CD4-positive, alpha-beta memory T cell (primary cell): ENCODE data around the gene PYURF. TPM values are rescaled to one million over a fixed set of nuclear protein-coding genes. Genes with fewer than 3 reads are reported as not detected.

Experiments used
- CTCF ChIA-PET: fragments of 350-600 bp; sonication (Branson Sonifier 250); formaldehyde crosslinking; loops from one replicate; lab custom pipeline; 2021; ENCODE audit warnings: inconsistent platforms; ENCODE audit not compliant: partially characterized antibody; lab: Charles Lee
- POLR2A ChIA-PET: fragments of 350-600 bp; sonication (Branson Sonifier 250); formaldehyde crosslinking; loops from one replicate; lab custom pipeline; 2021; ENCODE audit not compliant: partially characterized antibody; lab: Charles Lee
- DNase-seq, 5 donors: peaks; one replicate each; pipeline versions ENCODE4 v3.0.0 to v3.0.0-alpha.2; 2020 to 2022; ENCODE audit warnings: mixed read lengths in 1 of 5
- H3K27ac ChIP-seq: one replicate; pipeline ENCODE4 v1.7.0; 2013; ENCODE audit warnings: low read depth, low read length
- H3K27me3 ChIP-seq: 2 replicates; pipeline ENCODE4 v1.7.0; 2013; ENCODE audit warnings: mild to moderate bottlenecking, low read length, moderate library complexity; ENCODE audit not compliant: insufficient read depth
- H3K36me3 ChIP-seq: 2 replicates; pipeline ENCODE4 v1.7.0; 2013; ENCODE audit warnings: mild to moderate bottlenecking, low read length, moderate library complexity; ENCODE audit not compliant: insufficient read depth
- H3K4me1 ChIP-seq: 2 replicates; pipeline ENCODE4 v1.7.0; 2013; ENCODE audit warnings: mild to moderate bottlenecking, low read length, moderate library complexity; ENCODE audit not compliant: insufficient read depth
- H3K4me3 ChIP-seq, 2 donors: one replicate each; pipeline ENCODE4 v1.7.0; 2013; ENCODE audit warnings: low read length in 2 of 2, mild to moderate bottlenecking in 1 of 2
- H3K9me3 ChIP-seq, 2 donors: one replicate each; pipeline ENCODE4 v1.7.0; 2013; ENCODE audit warnings: low read length in 2 of 2, control low read depth in 1 of 2; ENCODE audit not compliant: control insufficient read depth in 1 of 2
- H3K27ac Mint-ChIP-seq, 7 donors: one replicate each; pipeline ENCODE4 v1.8.0; 2020 to 2021; ENCODE audit warnings: mixed read lengths in 7 of 7, mild to moderate bottlenecking in 6 of 7, inconsistent platforms in 3 of 7, moderate library complexity in 3 of 7
- H3K27me3 Mint-ChIP-seq, 2 donors: one replicate each; pipeline ENCODE4 v1.8.0; 2020 to 2021; ENCODE audit warnings: mixed read lengths in 2 of 2
- H3K36me3 Mint-ChIP-seq, 2 donors: one replicate each; pipeline ENCODE4 v1.8.0; 2020 to 2021; ENCODE audit warnings: mixed read lengths in 2 of 2, inconsistent platforms in 1 of 2, mild to moderate bottlenecking in 1 of 2
- H3K4me1 Mint-ChIP-seq, 4 donors: one replicate each; pipeline ENCODE4 v1.8.0; 2020 to 2021; ENCODE audit warnings: mixed read lengths in 4 of 4, mild to moderate bottlenecking in 1 of 4
- H3K4me3 Mint-ChIP-seq, 8 donors: one replicate each; pipeline ENCODE4 v1.8.0; 2020 to 2021; ENCODE audit warnings: mixed read lengths in 8 of 8, mild to moderate bottlenecking in 7 of 8, moderate library complexity in 6 of 8, inconsistent platforms in 3 of 8
- H3K9me3 Mint-ChIP-seq, 8 donors: one replicate each; pipeline ENCODE4 v1.8.0; 2020 to 2021; ENCODE audit warnings: mixed read lengths in 8 of 8, mild to moderate bottlenecking in 5 of 8, inconsistent platforms in 3 of 8, moderate library complexity in 1 of 8
- intact Hi-C: fragments of 100-400 bp; cut with micrococcal nuclease; formaldehyde crosslinking; loops from one replicate; pipeline ENCODE4 v1.15.1; 2023
- polyA plus RNA-seq, 2 donors: library from polyadenylated mRNA; unstranded; fragments of 300-500 nt; fragmentation: Illumina TruSeq; gene quantifications; one replicate each; pipeline ENCODE4 v1.2.3, GENCODE V29; 2021
- total RNA-seq, 2 experiments: library from RNA; stranded (reverse); gene quantifications; one replicate each; pipeline ENCODE4 v1.2.3, GENCODE V29; 2021

Gene PYURF
- total and polyA plus RNA-seq, 4 experiments from 2014 or later, result 54.5 to 446 (median 160) TPM

DNA sequence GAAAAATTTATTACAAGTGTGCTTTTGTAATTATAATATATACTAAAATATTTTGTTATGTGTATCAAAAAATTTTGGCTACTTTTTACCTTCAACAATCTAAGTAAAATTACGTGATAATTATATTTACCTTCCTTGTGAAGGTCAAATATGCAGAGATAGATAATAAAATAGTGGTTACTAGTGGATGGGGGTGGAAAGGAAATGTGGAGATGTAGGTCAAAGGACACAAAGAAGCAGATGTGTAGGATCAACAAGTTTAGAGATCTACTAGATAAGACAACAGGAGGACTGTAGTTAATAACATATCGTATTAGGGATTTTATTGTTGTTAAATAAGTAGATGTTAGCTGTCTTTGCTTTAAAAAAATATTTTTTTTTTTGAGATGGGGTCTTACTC, 45.3 kb downstream of the PYURF start:
- no peaks in the 10 kb centered on the region for H3K27me3 Mint-ChIP-seq
- Histone ChIP-seq H3K36me3 (no peaks in the 10 kb centered on the region), H3K9me3 (no peaks in the 10 kb centered on the region), H3K27ac (no peak overlapping the region), H3K27me3 (no peaks in the 10 kb centered on the region), H3K4me3 (no peak overlapping the region), H3K4me1 (no peaks in the 10 kb centered on the region)
- H3K4me3 Mint-ChIP-seq, result no peak overlapping the region
- intact Hi-C loops, result no loop called here
- DNase-seq, result no peak
- peaks cover 0 to 2% (median 0%) of the 10 kb centered on the region in 4 donors for H3K4me1 Mint-ChIP-seq
- POLR2A ChIA-PET, result no interaction called here
- no peaks in the 10 kb centered on the region for H3K9me3 Mint-ChIP-seq
- CTCF ChIA-PET, result interaction anchor here (0.8 to 1.8 kb wide), 2 partner anchors 13 to 37 kb away, joined by 4 read pairs; no protein-coding TSS in a partner anchor
- no peak overlapping the region for H3K27ac Mint-ChIP-seq
- H3K36me3 Mint-ChIP-seq, result peaks cover 36 to 42% of the 10 kb centered on the region in 2 donors

DNA sequence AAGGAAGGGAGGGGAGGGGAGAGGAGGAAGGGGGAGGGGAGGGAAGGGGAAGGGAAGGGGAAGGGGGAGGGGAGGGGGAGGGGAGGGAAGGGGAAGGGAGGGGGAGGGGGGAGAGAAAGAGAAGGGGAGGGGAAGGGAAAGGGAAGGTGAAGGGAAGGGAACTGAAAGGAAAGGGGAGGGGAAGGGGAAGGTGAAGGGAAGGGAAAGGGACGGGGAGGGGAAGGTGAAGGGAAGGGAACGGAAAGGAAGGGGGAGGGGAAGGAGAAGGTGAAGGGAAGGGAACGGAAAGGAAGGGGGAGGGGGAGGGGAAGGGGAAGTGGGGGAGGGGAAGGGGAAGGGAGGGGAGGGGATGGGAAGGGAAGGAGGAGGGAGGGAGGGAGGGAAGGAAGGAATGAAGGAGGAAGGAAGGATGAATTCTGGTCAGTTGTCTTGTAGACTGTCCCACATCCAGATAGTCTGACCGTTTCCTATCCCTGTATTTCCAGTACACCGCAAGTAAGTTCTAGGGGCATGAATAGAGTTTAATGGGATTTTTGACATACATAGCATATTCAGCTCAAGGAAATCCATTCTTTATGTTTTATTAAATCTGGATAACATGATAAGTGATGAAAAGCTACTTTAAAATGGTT, 46.2 kb downstream of the PYURF start:
- Mint-ChIP-seq H3K27ac (no peak overlapping the region), H3K4me1 (peaks cover 0 to 2% (median 0%) of the 10 kb centered on the region in 4 donors), H3K4me3 (no peak overlapping the region), H3K9me3 (no peaks in the 10 kb centered on the region), H3K27me3 (no peaks in the 10 kb centered on the region), H3K36me3 (peaks cover 42 to 44% of the 10 kb centered on the region in 2 donors)
- CTCF ChIA-PET, result interaction anchor here (0.7 to 1.8 kb wide), 2 partner anchors 12 to 933 kb away, joined by 3 to 4 read pairs; no protein-coding TSS in a partner anchor
- Histone ChIP-seq H3K4me3 (no peak overlapping the region), H3K9me3 (no peaks in the 10 kb centered on the region), H3K4me1 (no peaks in the 10 kb centered on the region), H3K36me3 (no peaks in the 10 kb centered on the region), H3K27ac (no peak overlapping the region), H3K27me3 (no peaks in the 10 kb centered on the region)
- intact Hi-C loops, result no loop called here
- POLR2A ChIA-PET, result interaction anchor here (1.2 kb wide), 1 partner anchor 26 kb away, joined by 3 read pairs; no protein-coding TSS in a partner anchor
- no peak for DNase-seq

Other genes with a start within 250 kb of the PYURF start
- gene PPM1K, start 239.2 kb downstream of the PYURF start, total RNA-seq, result 10 to 100 TPM; 82.2 to 84.3 TPM
- gene PPM1K, start 239.2 kb downstream of the PYURF start, polyA plus RNA-seq, result 10 to 100 TPM; 83.8 to 84.5 TPM
- 10 to 100 TPM; 26.8 to 29.5 TPM for gene HERC6, start 144.9 kb downstream of the PYURF start, total RNA-seq
- gene HERC6, start 144.9 kb downstream of the PYURF start, polyA plus RNA-seq, result 10 to 100 TPM; 28.4 to 32.0 TPM
- 10 to 100 TPM; 18.6 to 22.1 TPM for gene HERC5, start 66.7 kb downstream of the PYURF start, total RNA-seq
- gene HERC5, start 66.7 kb downstream of the PYURF start, polyA plus RNA-seq, result 10 to 100 TPM; 14.4 to 17.7 TPM
- gene HERC3, start 68.7 kb upstream of the PYURF start, total RNA-seq, result 10 to 100 TPM; 95.5 to 97.1 TPM
- 10 to 100 TPM; 39.9 to 44.8 TPM for gene HERC3, start 68.7 kb upstream of the PYURF start, polyA plus RNA-seq
- gene NAP1L5, start 174.1 kb upstream of the PYURF start, total RNA-seq, result 1 to 10 TPM; 1.2 to 1.6 TPM
- gene NAP1L5, start 174.1 kb upstream of the PYURF start, polyA plus RNA-seq, result 1 to 10 TPM; 3.4 to 3.9 TPM